Upper lobe of left lung (tissue), 4 donors: ENCODE results near the gene PCDHGA7.

Experiments
- EP300 ChIP-seq, 4 donors: sonication (generic); formaldehyde crosslinking; IDR thresholded peaks; one replicate each; pipeline ENCODE4 v1.5.1; 2017; ENCODE audit warnings: antibody characterized with exemption in 4 of 4, control low read depth in 2 of 4
- POLR2A ChIP-seq, 4 donors: fragments of 450-650 bp; IDR thresholded peaks; one replicate each; pipeline ENCODE4 v1.5.1; 2016 to 2017; ENCODE audit warnings: antibody characterized with exemption in 4 of 4, mild to moderate bottlenecking in 2 of 4
- TF ChIP-seq, protein P1 (sequence below), 6 experiments: fragments of 450-650 bp in 4 of 6; fragments of 200-600 bp in 2 of 6; sonication (generic) in 2 of 6; IDR thresholded peaks; one replicate each; pipeline ENCODE4 v1.5.1; 2016 to 2019; ENCODE audit warnings: antibody characterized with exemption in 6 of 6

- TF ChIP-seq, protein P1, sequence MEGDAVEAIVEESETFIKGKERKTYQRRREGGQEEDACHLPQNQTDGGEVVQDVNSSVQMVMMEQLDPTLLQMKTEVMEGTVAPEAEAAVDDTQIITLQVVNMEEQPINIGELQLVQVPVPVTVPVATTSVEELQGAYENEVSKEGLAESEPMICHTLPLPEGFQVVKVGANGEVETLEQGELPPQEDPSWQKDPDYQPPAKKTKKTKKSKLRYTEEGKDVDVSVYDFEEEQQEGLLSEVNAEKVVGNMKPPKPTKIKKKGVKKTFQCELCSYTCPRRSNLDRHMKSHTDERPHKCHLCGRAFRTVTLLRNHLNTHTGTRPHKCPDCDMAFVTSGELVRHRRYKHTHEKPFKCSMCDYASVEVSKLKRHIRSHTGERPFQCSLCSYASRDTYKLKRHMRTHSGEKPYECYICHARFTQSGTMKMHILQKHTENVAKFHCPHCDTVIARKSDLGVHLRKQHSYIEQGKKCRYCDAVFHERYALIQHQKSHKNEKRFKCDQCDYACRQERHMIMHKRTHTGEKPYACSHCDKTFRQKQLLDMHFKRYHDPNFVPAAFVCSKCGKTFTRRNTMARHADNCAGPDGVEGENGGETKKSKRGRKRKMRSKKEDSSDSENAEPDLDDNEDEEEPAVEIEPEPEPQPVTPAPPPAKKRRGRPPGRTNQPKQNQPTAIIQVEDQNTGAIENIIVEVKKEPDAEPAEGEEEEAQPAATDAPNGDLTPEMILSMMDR (IDR thresholded peaks at IDR 0.05): no peak
- no peak for TF ChIP-seq EP300 (IDR thresholded peaks at IDR 0.05)
- TF ChIP-seq POLR2A (IDR thresholded peaks at IDR 0.05): no peak
These were observed 36.7 kb downstream of the PCDHGA7 start for GRCh38 chr5:141419074-141419880.
